ENCODE measurements around the gene UBE2QL1.

Gene UBE2QL1

DNA sequence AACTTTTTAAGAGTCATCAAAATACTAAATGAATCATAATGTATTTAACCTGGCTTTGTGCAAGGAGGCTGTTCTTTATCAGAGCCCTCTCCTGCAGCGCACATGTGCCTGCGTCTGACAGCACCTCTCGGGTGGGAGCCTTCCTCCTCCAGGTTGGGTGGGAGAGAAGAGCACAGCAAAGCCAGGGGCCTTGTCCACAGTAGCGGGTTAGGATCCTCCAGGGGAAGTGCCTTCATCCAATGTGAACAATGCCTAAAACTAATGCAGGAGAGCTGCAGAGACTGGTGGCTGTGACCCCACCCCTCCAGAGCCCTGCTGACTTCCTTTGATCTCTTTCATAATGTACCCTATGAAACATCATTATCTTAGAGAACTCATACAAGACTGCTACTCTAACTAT lies 10.2 kb downstream of the UBE2QL1 start:
- no peak for DNase-seq
- TF ChIP-seq, protein P1, sequence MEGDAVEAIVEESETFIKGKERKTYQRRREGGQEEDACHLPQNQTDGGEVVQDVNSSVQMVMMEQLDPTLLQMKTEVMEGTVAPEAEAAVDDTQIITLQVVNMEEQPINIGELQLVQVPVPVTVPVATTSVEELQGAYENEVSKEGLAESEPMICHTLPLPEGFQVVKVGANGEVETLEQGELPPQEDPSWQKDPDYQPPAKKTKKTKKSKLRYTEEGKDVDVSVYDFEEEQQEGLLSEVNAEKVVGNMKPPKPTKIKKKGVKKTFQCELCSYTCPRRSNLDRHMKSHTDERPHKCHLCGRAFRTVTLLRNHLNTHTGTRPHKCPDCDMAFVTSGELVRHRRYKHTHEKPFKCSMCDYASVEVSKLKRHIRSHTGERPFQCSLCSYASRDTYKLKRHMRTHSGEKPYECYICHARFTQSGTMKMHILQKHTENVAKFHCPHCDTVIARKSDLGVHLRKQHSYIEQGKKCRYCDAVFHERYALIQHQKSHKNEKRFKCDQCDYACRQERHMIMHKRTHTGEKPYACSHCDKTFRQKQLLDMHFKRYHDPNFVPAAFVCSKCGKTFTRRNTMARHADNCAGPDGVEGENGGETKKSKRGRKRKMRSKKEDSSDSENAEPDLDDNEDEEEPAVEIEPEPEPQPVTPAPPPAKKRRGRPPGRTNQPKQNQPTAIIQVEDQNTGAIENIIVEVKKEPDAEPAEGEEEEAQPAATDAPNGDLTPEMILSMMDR (IDR thresholded peaks at IDR 0.05; ENCODE audit: low read depth, low read length, missing control alignments), result no peak
- in situ Hi-C loops (cut with HindIII; ENCODE audit: low pct_ligation_motif_present, low sequenced_read_pairs), result no loop called here
- no peak overlapping the region for H3K27ac ChIP-seq
- no peaks in the 10 kb centered on the region for H3K27me3 ChIP-seq (replicated peaks)
- H3K36me3 ChIP-seq (replicated peaks), result no peaks in the 10 kb centered on the region
- H3K4me3 ChIP-seq (ENCODE audit: low read depth, low read length), result no peak overlapping the region

DNA sequence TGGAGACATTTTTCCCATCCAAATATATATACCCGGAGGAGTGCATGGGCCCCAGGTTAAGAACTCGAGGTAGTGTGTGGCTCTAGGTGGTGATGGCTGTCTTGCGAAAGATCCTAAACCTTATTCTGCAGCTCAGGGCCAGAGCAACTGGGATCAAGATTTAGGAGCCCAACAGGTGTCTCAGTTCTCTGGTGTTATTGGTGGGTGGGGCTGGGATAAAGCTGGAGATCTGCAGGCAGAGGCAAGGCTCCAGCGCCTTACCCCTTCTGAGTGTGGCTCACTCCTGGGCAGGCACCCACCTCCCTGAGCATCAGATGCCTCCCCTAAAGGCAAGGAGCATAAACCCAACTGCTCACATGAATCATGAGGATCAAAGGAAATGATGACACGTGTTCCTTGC lies 11.2 kb downstream of the UBE2QL1 start:
- no peak overlapping the region for H3K27ac ChIP-seq
- H3K36me3 ChIP-seq (replicated peaks), result no peaks in the 10 kb centered on the region
- TF ChIP-seq, protein P1 (IDR thresholded peaks at IDR 0.05; ENCODE audit: low read depth, low read length, missing control alignments), result no peak
- in situ Hi-C loops (cut with HindIII; ENCODE audit: low pct_ligation_motif_present, low sequenced_read_pairs), result no loop called here
- no peaks in the 10 kb centered on the region for H3K27me3 ChIP-seq (replicated peaks)
- no peak overlapping the region for H3K4me3 ChIP-seq (ENCODE audit: low read depth, low read length)
- DNase-seq, result no peak

DNA sequence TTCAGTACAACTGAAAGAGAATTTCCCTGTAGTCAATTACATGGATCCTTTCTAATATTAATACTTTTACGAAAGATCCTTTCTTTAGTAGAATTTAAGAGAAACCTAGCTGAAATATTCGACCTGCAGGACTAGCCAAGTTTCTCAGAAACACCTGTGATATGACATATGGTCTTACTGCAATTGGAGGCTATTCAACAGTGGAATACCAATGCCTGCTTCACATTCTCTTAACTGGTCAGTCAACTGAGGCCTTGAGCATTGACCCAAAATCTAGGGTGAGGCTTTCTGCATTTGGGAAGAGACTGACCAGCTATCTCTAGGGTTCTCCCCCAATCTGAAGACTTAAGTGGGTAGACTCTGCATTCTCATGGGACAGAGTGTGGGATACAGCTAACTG lies 12.3 kb downstream of the UBE2QL1 start:
- Histone ChIP-seq H3K27ac (no peak overlapping the region), H3K27me3 (replicated peaks) (no peaks in the 10 kb centered on the region), H3K36me3 (replicated peaks) (no peaks in the 10 kb centered on the region), H3K4me3 (ENCODE audit: low read depth, low read length) (no peak overlapping the region)
- in situ Hi-C loops (cut with HindIII; ENCODE audit: low pct_ligation_motif_present, low sequenced_read_pairs), result no loop called here
- TF ChIP-seq, protein P1 (IDR thresholded peaks at IDR 0.05; ENCODE audit: low read depth, low read length, missing control alignments), result no peak
- no peak for DNase-seq

DNA sequence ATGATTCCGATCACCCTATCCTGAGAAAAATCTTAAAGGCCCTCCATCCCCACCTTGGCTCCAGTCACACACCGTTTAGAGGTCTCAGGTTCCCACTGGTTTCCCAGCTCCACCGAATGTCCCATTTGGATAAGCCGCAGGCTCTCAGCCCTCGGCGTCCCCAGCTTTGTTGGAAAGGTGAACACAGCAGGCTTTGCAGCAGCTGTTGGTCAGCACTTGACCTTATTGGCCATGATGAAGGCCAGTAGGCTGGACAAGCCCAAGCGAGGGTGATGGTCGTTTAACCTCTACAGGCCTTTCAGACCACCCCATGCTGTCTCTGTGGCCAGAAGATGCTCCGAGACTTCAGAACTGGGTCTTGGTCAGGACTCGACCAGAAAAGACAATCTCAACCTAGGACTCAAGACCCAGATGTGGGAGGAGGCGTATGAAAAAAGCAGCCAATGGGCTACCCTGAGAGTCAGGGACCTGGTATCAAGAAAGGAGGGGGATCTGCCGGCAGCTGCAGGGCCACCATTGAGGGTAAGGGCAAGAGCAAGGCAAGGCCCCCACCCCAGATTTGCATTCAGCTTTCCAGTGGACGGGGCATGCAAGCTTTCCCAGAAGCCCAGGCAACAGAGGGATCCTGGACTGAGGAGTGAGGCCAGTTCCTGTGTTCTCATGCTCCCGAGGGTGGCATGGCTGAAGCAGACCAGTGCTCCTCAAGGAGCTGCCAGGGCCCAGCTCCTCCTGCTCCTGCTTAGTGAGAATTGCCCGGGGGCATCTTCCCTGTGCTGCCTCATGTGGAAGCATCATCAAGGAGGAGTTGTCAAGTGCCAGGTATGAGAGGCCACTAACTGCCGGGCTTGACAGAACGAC lies 13.4 kb downstream of the UBE2QL1 start:
- TF ChIP-seq, protein P1 (IDR thresholded peaks at IDR 0.05; ENCODE audit: low read depth, low read length, missing control alignments), result no peak
- Histone ChIP-seq H3K4me3 (ENCODE audit: low read depth, low read length) (no peak overlapping the region), H3K27me3 (replicated peaks) (no peaks in the 10 kb centered on the region), H3K36me3 (replicated peaks) (no peaks in the 10 kb centered on the region), H3K27ac (no peak overlapping the region)
- in situ Hi-C loops (cut with HindIII; ENCODE audit: low pct_ligation_motif_present, low sequenced_read_pairs), result no loop called here
- no peak for DNase-seq

DNA sequence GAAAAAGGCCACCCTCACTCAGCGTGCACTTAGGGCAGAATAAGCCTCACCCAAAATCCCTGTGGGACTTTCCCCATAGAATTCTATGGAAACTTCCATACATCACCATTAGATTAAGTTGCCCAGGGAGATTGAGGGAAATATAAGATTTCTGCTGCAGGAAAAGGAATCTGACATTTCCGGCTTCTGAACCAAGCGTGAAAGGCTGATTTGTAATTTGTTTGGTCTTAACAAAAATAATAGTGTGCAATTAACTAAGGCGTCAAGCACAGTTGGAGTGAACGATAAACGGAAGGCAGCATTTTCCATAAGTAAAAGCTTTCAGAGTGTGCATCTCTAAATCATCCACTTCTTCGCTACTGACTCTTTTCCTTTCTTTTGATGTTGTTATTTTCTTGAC lies 14.0 kb downstream of the UBE2QL1 start:
- no peaks in the 10 kb centered on the region for H3K27me3 ChIP-seq (replicated peaks)
- no peak overlapping the region for H3K27ac ChIP-seq
- in situ Hi-C loops (cut with HindIII; ENCODE audit: low pct_ligation_motif_present, low sequenced_read_pairs), result no loop called here
- DNase-seq, result no peak
- H3K4me3 ChIP-seq (ENCODE audit: low read depth, low read length), result no peak overlapping the region
- TF ChIP-seq, protein P1 (IDR thresholded peaks at IDR 0.05; ENCODE audit: low read depth, low read length, missing control alignments), result no peak
- H3K36me3 ChIP-seq (replicated peaks), result no peaks in the 10 kb centered on the region

DNA sequence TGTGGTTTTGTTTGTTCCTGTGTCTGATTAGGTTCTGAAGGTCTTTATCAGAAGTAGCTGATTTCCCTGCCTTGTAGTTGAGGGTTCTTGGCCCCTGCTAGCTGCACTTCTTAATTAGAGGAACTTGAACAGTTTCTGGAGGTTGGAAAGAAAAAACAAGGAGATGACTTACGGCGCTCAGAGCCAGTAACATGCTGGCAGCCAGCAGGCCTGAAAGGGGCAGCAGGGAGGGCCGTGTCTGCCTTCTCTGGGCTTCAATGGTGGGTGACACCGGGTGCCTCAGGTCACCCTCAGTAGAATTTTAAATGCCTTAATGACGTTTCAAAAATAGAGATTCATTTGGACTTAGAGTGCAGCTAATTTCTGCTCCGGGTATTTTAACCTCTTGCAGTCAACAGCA lies 15.8 kb downstream of the UBE2QL1 start:
- no peak overlapping the region for H3K4me3 ChIP-seq (ENCODE audit: low read depth, low read length)
- H3K27me3 ChIP-seq (replicated peaks), result no peaks in the 10 kb centered on the region
- DNase-seq, result no peak
- TF ChIP-seq, protein P1 (IDR thresholded peaks at IDR 0.05; ENCODE audit: low read depth, low read length, missing control alignments), result no peak
- no peaks in the 10 kb centered on the region for H3K36me3 ChIP-seq (replicated peaks)
- in situ Hi-C loops (cut with HindIII; ENCODE audit: low pct_ligation_motif_present, low sequenced_read_pairs), result no loop called here
- no peak overlapping the region for H3K27ac ChIP-seq
